ENCODE measurements around the gene RALGPS1. TPM values are rescaled to one million over a fixed set of nuclear protein-coding genes. Genes with fewer than 3 reads are reported as not detected.

The RALGPS1 gene
- polyA plus RNA-seq, 2 of the 4 experiments (the other 2 are of a cell fraction): 5.0 to 7.9 TPM

DNA sequence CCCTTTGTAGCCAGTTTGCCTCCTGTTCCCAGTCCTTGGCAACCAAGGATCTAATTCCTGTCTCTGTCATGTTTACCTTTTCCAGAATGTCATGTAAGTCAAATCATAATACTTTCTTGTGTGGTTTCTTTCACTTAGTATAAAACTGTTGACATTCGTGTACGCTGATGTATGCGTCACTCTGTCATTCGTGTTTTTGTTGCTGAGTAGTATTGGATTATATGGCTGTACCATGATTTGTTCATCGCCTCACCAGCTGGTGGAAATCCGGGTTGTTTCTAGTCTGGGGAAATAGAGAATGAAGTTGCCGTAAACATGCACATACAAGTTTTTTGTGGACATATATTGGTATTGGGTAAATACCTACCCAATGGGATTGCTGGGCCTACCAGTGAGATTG is 110.5 kb downstream of the RALGPS1 start:
- CTCF ChIA-PET: no interaction called here
- DNase-seq (ENCODE audit: low read depth in 1 of 2, low spot score in 1 of 2) (no peak), FAIRE-seq (no peak), ATAC-seq (no peak)
- POLR2A ChIA-PET: no interaction called here
- no peak for TF ChIP-seq JUNB (IDR thresholded peaks at IDR 0.05)
- no peak for TF ChIP-seq HOXB13 (CRISPR knock-in tag; IDR thresholded peaks at IDR 0.05; ENCODE audit: low read depth)
- TF ChIP-seq, protein P1, sequence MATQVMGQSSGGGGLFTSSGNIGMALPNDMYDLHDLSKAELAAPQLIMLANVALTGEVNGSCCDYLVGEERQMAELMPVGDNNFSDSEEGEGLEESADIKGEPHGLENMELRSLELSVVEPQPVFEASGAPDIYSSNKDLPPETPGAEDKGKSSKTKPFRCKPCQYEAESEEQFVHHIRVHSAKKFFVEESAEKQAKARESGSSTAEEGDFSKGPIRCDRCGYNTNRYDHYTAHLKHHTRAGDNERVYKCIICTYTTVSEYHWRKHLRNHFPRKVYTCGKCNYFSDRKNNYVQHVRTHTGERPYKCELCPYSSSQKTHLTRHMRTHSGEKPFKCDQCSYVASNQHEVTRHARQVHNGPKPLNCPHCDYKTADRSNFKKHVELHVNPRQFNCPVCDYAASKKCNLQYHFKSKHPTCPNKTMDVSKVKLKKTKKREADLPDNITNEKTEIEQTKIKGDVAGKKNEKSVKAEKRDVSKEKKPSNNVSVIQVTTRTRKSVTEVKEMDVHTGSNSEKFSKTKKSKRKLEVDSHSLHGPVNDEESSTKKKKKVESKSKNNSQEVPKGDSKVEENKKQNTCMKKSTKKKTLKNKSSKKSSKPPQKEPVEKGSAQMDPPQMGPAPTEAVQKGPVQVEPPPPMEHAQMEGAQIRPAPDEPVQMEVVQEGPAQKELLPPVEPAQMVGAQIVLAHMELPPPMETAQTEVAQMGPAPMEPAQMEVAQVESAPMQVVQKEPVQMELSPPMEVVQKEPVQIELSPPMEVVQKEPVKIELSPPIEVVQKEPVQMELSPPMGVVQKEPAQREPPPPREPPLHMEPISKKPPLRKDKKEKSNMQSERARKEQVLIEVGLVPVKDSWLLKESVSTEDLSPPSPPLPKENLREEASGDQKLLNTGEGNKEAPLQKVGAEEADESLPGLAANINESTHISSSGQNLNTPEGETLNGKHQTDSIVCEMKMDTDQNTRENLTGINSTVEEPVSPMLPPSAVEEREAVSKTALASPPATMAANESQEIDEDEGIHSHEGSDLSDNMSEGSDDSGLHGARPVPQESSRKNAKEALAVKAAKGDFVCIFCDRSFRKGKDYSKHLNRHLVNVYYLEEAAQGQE (IDR thresholded peaks at IDR 0.05): no peak
- no peak for TF ChIP-seq TFCP2L1 (CRISPR knock-in tag; IDR thresholded peaks at IDR 0.05)
- TF ChIP-seq ESRRA (IDR thresholded peaks at IDR 0.05; ENCODE audit: borderline replicate concordance, low read length): no peak
- no peak for TF ChIP-seq FOSB (CRISPR knock-in tag; IDR thresholded peaks at IDR 0.05)
- TF ChIP-seq RNF2 (IDR thresholded peaks at IDR 0.05; ENCODE audit: borderline replicate concordance, low read depth): no peak
- TF ChIP-seq CHD2 (IDR thresholded peaks at IDR 0.05; ENCODE audit: low read length, partially characterized antibody): no peak
- no peak for TF ChIP-seq NR3C1 (IDR thresholded peaks at IDR 0.05)
- TF ChIP-seq HOXB5 (CRISPR knock-in tag; IDR thresholded peaks at IDR 0.05): no peak
- no peaks in the 10 kb centered on the region for H3K9me3 ChIP-seq
- no peak overlapping the region for H3K4me2 ChIP-seq
- H3K4me1 ChIP-seq: no peaks in the 10 kb centered on the region
- no peak overlapping the region for H3K27ac ChIP-seq
- WGBS (ENCODE audit: missing lambda C conversion rate): 85% methylated on average over 7 of the region's 7 CpGs
- no peak overlapping the region for H3K4me3 ChIP-seq

DNA sequence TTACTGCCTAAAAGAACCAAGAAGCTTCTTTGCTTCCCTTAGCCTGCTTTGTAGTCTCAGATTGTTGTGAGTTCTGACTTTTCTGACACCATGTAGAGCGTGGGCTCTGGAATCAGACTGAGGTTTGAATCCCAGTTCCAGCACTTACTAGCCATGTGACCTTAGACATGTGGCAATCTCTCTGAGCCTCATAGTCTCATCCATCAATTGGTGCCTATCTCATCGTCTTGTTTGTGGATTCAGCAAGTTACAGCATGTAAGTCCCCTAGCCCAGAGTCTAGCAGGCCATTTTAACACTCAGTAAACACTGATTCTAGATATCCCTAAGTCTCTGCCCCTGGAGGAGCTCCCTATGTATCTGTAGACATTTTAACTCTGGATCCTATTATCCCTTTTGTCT is 113.1 kb downstream of the RALGPS1 start:
- 71% methylated on average over 2 of the region's 2 CpGs for WGBS (ENCODE audit: missing lambda C conversion rate)
- Histone ChIP-seq H3K9me3 (no peaks in the 10 kb centered on the region), H3K27ac (no peak overlapping the region), H3K4me1 (no peaks in the 10 kb centered on the region), H3K4me2 (no peak overlapping the region), H3K4me3 (no peak overlapping the region)
- TF ChIP-seq JUN (IDR thresholded peaks at IDR 0.05) (no peak), HOXB13 (CRISPR knock-in tag; IDR thresholded peaks at IDR 0.05; ENCODE audit: low read depth) (no peak), POLR2AphosphoS2 (conservative IDR thresholded peaks at IDR 0.05; ENCODE audit: low read length) (no peak), KDM5A (IDR thresholded peaks at IDR 0.05) (no peak), EP300 (IDR thresholded peaks at IDR 0.05) (no peak), ESRRA (IDR thresholded peaks at IDR 0.05; ENCODE audit: borderline replicate concordance, low read length) (no peak), POLR2A (IDR thresholded peaks at IDR 0.05; ENCODE audit: low read length) (no peak), MAFK (IDR thresholded peaks at IDR 0.05; ENCODE audit: partially characterized antibody) (no peak), ZC3H11A (IDR thresholded peaks at IDR 0.05) (no peak), CHD2 (IDR thresholded peaks at IDR 0.05; ENCODE audit: low read length, partially characterized antibody) (no peak)
- TF ChIP-seq, protein P2, sequence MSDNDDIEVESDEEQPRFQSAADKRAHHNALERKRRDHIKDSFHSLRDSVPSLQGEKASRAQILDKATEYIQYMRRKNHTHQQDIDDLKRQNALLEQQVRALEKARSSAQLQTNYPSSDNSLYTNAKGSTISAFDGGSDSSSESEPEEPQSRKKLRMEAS (IDR thresholded peaks at IDR 0.05): no peak
- TF ChIP-seq, protein P3, sequence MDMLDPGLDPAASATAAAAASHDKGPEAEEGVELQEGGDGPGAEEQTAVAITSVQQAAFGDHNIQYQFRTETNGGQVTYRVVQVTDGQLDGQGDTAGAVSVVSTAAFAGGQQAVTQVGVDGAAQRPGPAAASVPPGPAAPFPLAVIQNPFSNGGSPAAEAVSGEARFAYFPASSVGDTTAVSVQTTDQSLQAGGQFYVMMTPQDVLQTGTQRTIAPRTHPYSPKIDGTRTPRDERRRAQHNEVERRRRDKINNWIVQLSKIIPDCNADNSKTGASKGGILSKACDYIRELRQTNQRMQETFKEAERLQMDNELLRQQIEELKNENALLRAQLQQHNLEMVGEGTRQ (IDR thresholded peaks at IDR 0.05): no peak
- TF ChIP-seq, protein P4, sequence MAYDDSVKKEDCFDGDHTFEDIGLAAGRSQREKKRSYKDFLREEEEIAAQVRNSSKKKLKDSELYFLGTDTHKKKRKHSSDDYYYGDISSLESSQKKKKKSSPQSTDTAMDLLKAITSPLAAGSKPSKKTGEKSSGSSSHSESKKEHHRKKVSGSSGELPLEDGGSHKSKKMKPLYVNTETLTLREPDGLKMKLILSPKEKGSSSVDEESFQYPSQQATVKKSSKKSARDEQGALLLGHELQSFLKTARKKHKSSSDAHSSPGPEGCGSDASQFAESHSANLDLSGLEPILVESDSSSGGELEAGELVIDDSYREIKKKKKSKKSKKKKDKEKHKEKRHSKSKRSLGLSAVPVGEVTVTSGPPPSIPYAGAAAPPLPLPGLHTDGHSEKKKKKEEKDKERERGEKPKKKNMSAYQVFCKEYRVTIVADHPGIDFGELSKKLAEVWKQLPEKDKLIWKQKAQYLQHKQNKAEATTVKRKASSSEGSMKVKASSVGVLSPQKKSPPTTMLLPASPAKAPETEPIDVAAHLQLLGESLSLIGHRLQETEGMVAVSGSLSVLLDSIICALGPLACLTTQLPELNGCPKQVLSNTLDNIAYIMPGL (CRISPR knock-in tag; IDR thresholded peaks at IDR 0.05; ENCODE audit: borderline replicate concordance): no peak
- TF ChIP-seq, protein P1 (IDR thresholded peaks at IDR 0.05): no peak
- TF ChIP-seq, protein P5, sequence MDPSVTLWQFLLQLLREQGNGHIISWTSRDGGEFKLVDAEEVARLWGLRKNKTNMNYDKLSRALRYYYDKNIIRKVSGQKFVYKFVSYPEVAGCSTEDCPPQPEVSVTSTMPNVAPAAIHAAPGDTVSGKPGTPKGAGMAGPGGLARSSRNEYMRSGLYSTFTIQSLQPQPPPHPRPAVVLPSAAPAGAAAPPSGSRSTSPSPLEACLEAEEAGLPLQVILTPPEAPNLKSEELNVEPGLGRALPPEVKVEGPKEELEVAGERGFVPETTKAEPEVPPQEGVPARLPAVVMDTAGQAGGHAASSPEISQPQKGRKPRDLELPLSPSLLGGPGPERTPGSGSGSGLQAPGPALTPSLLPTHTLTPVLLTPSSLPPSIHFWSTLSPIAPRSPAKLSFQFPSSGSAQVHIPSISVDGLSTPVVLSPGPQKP (IDR thresholded peaks at IDR 0.05; ENCODE audit: low read depth, low read length): no peak
- CTCF ChIA-PET: interaction anchor here (1.0 kb wide), 1 partner anchor 172 kb away, joined by 3 read pairs; no protein-coding TSS in a partner anchor
- ATAC-seq: no peak
- no peak for FAIRE-seq
- no peak for DNase-seq (ENCODE audit: low read depth in 1 of 2, low spot score in 1 of 2)
- POLR2A ChIA-PET: no interaction called here

All from A549 (cell line).